ENCODE results near the gene FBRSL1. TPM values are rescaled to one million over a fixed set of nuclear protein-coding genes. Genes with fewer than 3 reads are reported as not detected.
A peak's percentile ranks its signal among the peaks of the same experiment; 100 is the strongest.
"Not testable (repeated sequence)": the region's sequence is repeated elsewhere in the genome, so short reads cannot be mapped to it uniquely, and the experiment has no call there.

FBRSL1 gene
- total and polyA plus RNA-seq, 2 donors (not counting 1 experiment from before 2014, with no cell fraction given): 62.6 to 112 TPM

GRCh38 chr12:132474237-132474741 is 15.7 kb upstream of the FBRSL1 start:
- H2AFZ ChIP-seq (ENCODE audit: insufficient read depth, low read depth, low read length, poor library complexity, severe bottlenecking): no peak overlapping the region
- WGBS (ENCODE audit: insufficient coverage): 91% methylated on average over 16 of the region's 35 CpGs
- H3K4me3 Mint-ChIP-seq: no peak overlapping the region
- H3K4me1 ChIP-seq (ENCODE audit: control insufficient read depth in 2 of 2, insufficient read depth in 2 of 2, low read length in 2 of 2): peaks cover 41 to 74% of the 10 kb centered on the region in 2 donors
- H3K9me3 ChIP-seq (ENCODE audit: control extremely low read depth in 1 of 3, control insufficient read depth in 2 of 3, insufficient read depth in 1 of 3, low read length in 2 of 3): peaks cover 0 to 30% (median 0%) of the 10 kb centered on the region in 3 donors
- peak; percentile 60 for DNase-seq
- no peaks in the 10 kb centered on the region for H3K9me3 Mint-ChIP-seq (ENCODE audit: insufficient read depth)
- no peaks in the 10 kb centered on the region for H3K36me3 ChIP-seq (replicated peaks in 1 of 2; ENCODE audit: control extremely low read depth in 1 of 2, control insufficient read depth in 1 of 2, extremely low read depth in 1 of 2, insufficient read depth in 2 of 2, low read length in 1 of 2)
- no peaks in the 10 kb centered on the region for H4K20me1 ChIP-seq (ENCODE audit: control insufficient read depth, insufficient read depth, low read length, poor library complexity, severe bottlenecking)
- peaks cover 4% of the 10 kb centered on the region for H3K79me2 ChIP-seq (ENCODE audit: control insufficient read depth, insufficient read depth, low read length)
- H3K4me2 ChIP-seq (replicated peaks; ENCODE audit: low read depth, low read length, poor library complexity, severe bottlenecking): peak overlapping the region; percentile 44
- TF ChIP-seq CTCF (IDR thresholded peaks at IDR 0.05) (no peak), EZH2 (IDR thresholded peaks at IDR 0.05; ENCODE audit: borderline replicate concordance, insufficient read depth, low read depth, low read length, poor library complexity, severe bottlenecking) (no peak)
- H3K27me3 Mint-ChIP-seq: no peaks in the 10 kb centered on the region
- H3K9ac ChIP-seq (ENCODE audit: low read length): peak overlapping the region; percentile 51
- intact Hi-C loops (cut with micrococcal nuclease): no loop called here
- no peak for ATAC-seq (ENCODE audit: low read depth)
- peak overlapping the region in 3 of 5 experiments; percentile 42 to 63 (median 54) for H3K4me3 ChIP-seq (ENCODE audit: control extremely low read depth in 1 of 5, extremely low read depth in 1 of 5, insufficient read depth in 1 of 5, low read depth in 2 of 5, low read length in 4 of 5)
- no peak overlapping the region for H3K27ac ChIP-seq (ENCODE audit: low read length in 2 of 2)
- H3K27me3 ChIP-seq (replicated peaks in 1 of 4; ENCODE audit: control extremely low read depth in 1 of 4, control insufficient read depth in 3 of 4, insufficient read depth in 4 of 4, low read length in 3 of 4): no peaks in the 10 kb centered on the region
- no peak overlapping the region for H3K27ac Mint-ChIP-seq
- H3K4me1 Mint-ChIP-seq: peaks cover 59% of the 10 kb centered on the region
- CTCF ChIA-PET: no interaction called here
- POLR2A ChIA-PET: no interaction called here

DNA sequence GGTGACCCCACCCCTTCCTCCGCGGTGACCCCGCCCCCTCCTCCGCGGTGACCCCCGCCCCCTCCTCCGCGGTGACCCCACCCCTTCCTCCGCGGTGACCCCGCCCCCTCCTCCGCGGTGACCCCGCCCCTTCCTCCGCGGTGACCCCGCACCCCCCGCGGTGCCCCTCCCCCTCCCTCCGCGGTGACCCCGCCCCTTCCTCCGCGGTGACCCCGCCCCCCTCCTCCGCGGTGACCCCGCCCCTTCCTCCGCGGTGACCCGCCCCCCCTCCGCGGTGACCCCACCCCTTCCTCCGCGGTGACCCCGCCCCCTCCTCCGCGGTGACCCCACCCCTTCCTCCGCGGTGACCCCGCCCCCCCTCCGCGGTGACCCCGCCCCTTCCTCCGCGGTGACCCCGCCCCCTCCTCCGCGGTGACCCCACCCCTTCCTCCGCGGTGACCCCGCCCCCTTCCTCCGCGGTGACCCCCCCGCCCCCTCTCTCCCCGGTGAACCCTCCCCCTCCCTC is 15.1 kb upstream of the FBRSL1 start:
- intact Hi-C loops (cut with micrococcal nuclease); DNase-seq; H3K27ac Mint-ChIP-seq: not testable (repeated sequence)

More for the DNA sequence above, 15.1 kb upstream of the FBRSL1 start:
- not testable (repeated sequence) for H2AFZ ChIP-seq (ENCODE audit: insufficient read depth, low read depth, low read length, poor library complexity, severe bottlenecking); H3K27me3 ChIP-seq (replicated peaks in 1 of 4; ENCODE audit: control extremely low read depth in 1 of 4, control insufficient read depth in 3 of 4, insufficient read depth in 4 of 4, low read length in 3 of 4); H3K9ac ChIP-seq (ENCODE audit: low read length); H3K27me3 Mint-ChIP-seq; H3K27ac ChIP-seq (ENCODE audit: low read length in 2 of 2); H4K20me1 ChIP-seq (ENCODE audit: control insufficient read depth, insufficient read depth, low read length, poor library complexity, severe bottlenecking); H3K36me3 ChIP-seq (replicated peaks in 1 of 2; ENCODE audit: control extremely low read depth in 1 of 2, control insufficient read depth in 1 of 2, extremely low read depth in 1 of 2, insufficient read depth in 2 of 2, low read length in 1 of 2); ATAC-seq (ENCODE audit: low read depth); H3K4me3 Mint-ChIP-seq; H3K79me2 ChIP-seq (ENCODE audit: control insufficient read depth, insufficient read depth, low read length); H3K4me2 ChIP-seq (replicated peaks; ENCODE audit: low read depth, low read length, poor library complexity, severe bottlenecking); H3K9me3 Mint-ChIP-seq (ENCODE audit: insufficient read depth); H3K4me3 ChIP-seq (ENCODE audit: control extremely low read depth in 1 of 5, extremely low read depth in 1 of 5, insufficient read depth in 1 of 5, low read depth in 2 of 5, low read length in 4 of 5)
- ChIA-PET POLR2A (interaction anchor here (0.9 kb wide), 1 partner anchor 45 kb away, joined by 3 read pairs; no protein-coding TSS in a partner anchor), CTCF (interaction anchor here (0.9 kb wide), 1 partner anchor 24 kb away, joined by 3 read pairs; no protein-coding TSS in a partner anchor)
- Histone ChIP-seq H3K4me1 (ENCODE audit: control insufficient read depth in 2 of 2, insufficient read depth in 2 of 2, low read length in 2 of 2) (peaks cover 36 to 75% of the 10 kb centered on the region in 2 donors), H3K9me3 (ENCODE audit: control extremely low read depth in 1 of 3, control insufficient read depth in 2 of 3, insufficient read depth in 1 of 3, low read length in 2 of 3) (peaks cover 0 to 30% (median 0%) of the 10 kb centered on the region in 3 donors)
- H3K4me1 Mint-ChIP-seq: peaks cover 58% of the 10 kb centered on the region
- no CpG with 5 or more reads among the region's 56 CpGs for WGBS (ENCODE audit: insufficient coverage)
